GM12878 (cell line): ENCODE data around the gene ARVCF. TPM values are rescaled to one million over a fixed set of nuclear protein-coding genes. Genes with fewer than 3 reads are reported as not detected.

Source experiments
- ATAC-seq: fragments of 200-7000 bp; cut with Tn5 transposase; 3 replicates; pipeline ENCODE4 v1.9.1; 2020; ENCODE audit warnings: mild to moderate bottlenecking, moderate library complexity
- BruUV-seq: library from RNA; stranded (reverse); fragments of 400-500 nt; replicated peaks from 2 replicates; lab custom pipeline; 2021; lab: Mats Ljungman, UMichigan
- CTCF ChIA-PET: fragments of 300-600 bp; sonication (Branson Sonifier 250); formaldehyde crosslinking; extraction: SDS; loops from one replicate; lab custom pipeline; 2021; ENCODE audit warnings: inconsistent platforms; lab: Yijun Ruan, JAX
- POLR2A ChIA-PET: fragments of 350-600 bp; formaldehyde crosslinking; extraction: SDS; loops from one replicate; lab custom pipeline; 2021; ENCODE audit warnings: inconsistent platforms; lab: Charles Lee
- RAD21 ChIA-PET: fragments of 300-600 bp; sonication (Branson Sonifier 250); formaldehyde crosslinking; loops from one replicate; lab custom pipeline; 2023; ENCODE audit warnings: antibody characterized with exemption; ENCODE audit not compliant: unreplicated experiment; lab: Charles Lee
- SMC1A ChIA-PET: fragments of 300-600 bp; sonication (Branson Sonifier 250); formaldehyde crosslinking; loops from one replicate; lab custom pipeline; 2023; ENCODE audit not compliant: unreplicated experiment, uncharacterized antibody; lab: Charles Lee
- DNase-seq: peaks from one replicate; pipeline ENCODE4 v3.0.0-alpha.2; 2011; ENCODE audit warnings: low read depth, low spot score
- FAIRE-seq: peaks from 3 replicates; lab custom pipeline; 2011; peaks lifted over from hg19 to GRCh38; lab: Jason Lieb, UNC
- H2AFZ ChIP-seq: 2 replicates; pipeline ENCODE4 v1.6.0; 2011; ENCODE audit warnings: low read depth, low read length, control low read depth; ENCODE audit not compliant: control insufficient read depth
- H3K27ac ChIP-seq: 2 replicates; pipeline ENCODE4 v1.5.1; 2011; ENCODE audit warnings: control low read depth; ENCODE audit not compliant: control insufficient read depth, insufficient read depth
- H3K27me3 ChIP-seq, 2 experiments: replicated peaks in 1 of 2; 2 replicates each; pipeline versions ENCODE4 v1.6.0 to v1.6.1; 2011; ENCODE audit warnings: low read length in 1 of 2; ENCODE audit not compliant: control insufficient read depth in 2 of 2, insufficient read depth in 2 of 2
- H3K36me3 ChIP-seq, 2 experiments: 2 replicates each; pipeline ENCODE4 v1.5.1; 2011; ENCODE audit warnings: low read length in 1 of 2; ENCODE audit not compliant: control insufficient read depth in 2 of 2, insufficient read depth in 2 of 2
- H3K4me1 ChIP-seq: 2 replicates; pipeline ENCODE4 v1.6.1; 2011; ENCODE audit warnings: mild to moderate bottlenecking, low read length, moderate library complexity, mixed read lengths; ENCODE audit not compliant: control insufficient read depth, insufficient read depth
- H3K4me2 ChIP-seq: 2 replicates; pipeline ENCODE4 v1.6.0; 2011; ENCODE audit warnings: control low read depth; ENCODE audit not compliant: control insufficient read depth, insufficient read depth
- H3K4me3 ChIP-seq: fragments of 200-600 bp; sonication (generic); 2 replicates; pipeline ENCODE4 v1.5.1; 2016
- H3K79me2 ChIP-seq: 2 replicates; pipeline ENCODE4 v1.6.0; 2011; ENCODE audit warnings: low read length; ENCODE audit not compliant: control insufficient read depth, insufficient read depth
- H3K9ac ChIP-seq: 2 replicates; pipeline ENCODE4 v1.8.0; 2011; ENCODE audit warnings: low read length, control low read depth, mixed read lengths; ENCODE audit not compliant: control insufficient read depth, insufficient read depth
- H3K9me3 ChIP-seq: replicated peaks from 3 replicates; pipeline ENCODE4 v1.5.1; 2011; ENCODE audit warnings: mild to moderate bottlenecking, low read length; ENCODE audit not compliant: control insufficient read depth, insufficient read depth
- H4K20me1 ChIP-seq: 2 replicates; pipeline ENCODE4 v1.6.0; 2011; ENCODE audit not compliant: control insufficient read depth, insufficient read depth
- CBFB ChIP-seq: IDR thresholded peaks from 2 replicates; pipeline ENCODE4 v1.6.1; 2016; ENCODE audit warnings: antibody characterized with exemption, low read depth
- CBX3 ChIP-seq: fragments of 200-600 bp; sonication (generic); IDR thresholded peaks from 2 replicates; pipeline ENCODE4 v1.6.1; 2016; ENCODE audit warnings: low read depth, borderline replicate concordance
- CHD4 ChIP-seq: fragments of 200-600 bp; sonication (generic); IDR thresholded peaks from 2 replicates; pipeline ENCODE4 v1.6.1; 2016; ENCODE audit warnings: mild to moderate bottlenecking
- ETV6 ChIP-seq, 2 experiments: fragments of 450-650 bp in 1 of 2; IDR thresholded peaks in 1 of 2; conservative IDR thresholded peaks in 1 of 2; 2 replicates each; pipeline ENCODE4 v1.6.1; 2014; ENCODE audit warnings: antibody characterized with exemption in 1 of 2, borderline replicate concordance in 1 of 2, low read depth in 1 of 2, mild to moderate bottlenecking in 1 of 2, moderate library complexity in 1 of 2
- IKZF1 ChIP-seq: fragments of 450-650 bp; conservative IDR thresholded peaks from 2 replicates; pipeline ENCODE4 v1.6.1; 2017; ENCODE audit warnings: antibody characterized with exemption, mild to moderate bottlenecking
- LARP7 ChIP-seq: fragments of 450-650 bp; IDR thresholded peaks from 2 replicates; pipeline ENCODE4 v1.6.1; 2017; ENCODE audit warnings: mild to moderate bottlenecking
- NR2F1 ChIP-seq: fragments of 450-650 bp; conservative IDR thresholded peaks from 2 replicates; pipeline ENCODE4 v1.6.1; 2017; ENCODE audit warnings: mild to moderate bottlenecking
- PML ChIP-seq: IDR thresholded peaks from 2 replicates; pipeline ENCODE4 v1.6.1; 2012; ENCODE audit warnings: low read length, inconsistent platforms
- POLR2AphosphoS2 ChIP-seq: IDR thresholded peaks from 2 replicates; pipeline ENCODE4 v1.6.1; 2011; ENCODE audit warnings: low read depth, mild to moderate bottlenecking, low read length, improper control_type of control experiment, moderate library complexity
- RB1 ChIP-seq: fragments of 450-650 bp; formaldehyde crosslinking; IDR thresholded peaks from 2 replicates; pipeline ENCODE4 v1.6.1; 2017; ENCODE audit warnings: mild to moderate bottlenecking, borderline replicate concordance
- RFX5 ChIP-seq: IDR thresholded peaks from 2 replicates; pipeline ENCODE4 v1.6.1; 2011; ENCODE audit warnings: low read depth, low read length, improper control_type of control experiment
- SMAD1 ChIP-seq: fragments of 450-650 bp; IDR thresholded peaks from 2 replicates; pipeline ENCODE4 v1.6.1; 2018; ENCODE audit warnings: mild to moderate bottlenecking, low read depth; ENCODE audit not compliant: partially characterized antibody
- SUZ12 ChIP-seq: fragments of 200-600 bp; sonication (generic); IDR thresholded peaks from one replicate; pipeline ENCODE4 v1.6.1; 2018; ENCODE audit warnings: antibody characterized with exemption, mild to moderate bottlenecking; ENCODE audit not compliant: unreplicated experiment
- TBL1XR1 ChIP-seq: IDR thresholded peaks from 2 replicates; pipeline ENCODE4 v1.6.1; 2012; ENCODE audit warnings: low read depth, low read length, improper control_type of control experiment
- ZZZ3 ChIP-seq: IDR thresholded peaks from 2 replicates; pipeline ENCODE4 v1.6.1; 2011; ENCODE audit warnings: low read depth; ENCODE audit not compliant: control insufficient read depth, insufficient read length
- WGBS: methylation state at CpG from one replicate; pipeline ENCODE4 v1.1.6; 2016; ENCODE audit warnings: low lambda C conversion rate; ENCODE audit not compliant: insufficient replicate concordance, insufficient coverage; ENCODE audit errors: missing lambda C conversion rate; 5-methylcytosine and 5-hydroxymethylcytosine counted together
- in situ Hi-C: fragments of 300-500 bp; cut with MboI; formaldehyde crosslinking; loops from 9 replicates; pipeline ENCODE4 v1.14.3; 2018; ENCODE audit warnings: mixed read lengths
- intact Hi-C: fragments of 100-400 bp; cut with micrococcal nuclease; formaldehyde crosslinking; loops from one replicate; pipeline ENCODE4 v1.14.2; 2022; ENCODE audit not compliant: unreplicated experiment
- polyA plus RNA-seq, 11 experiments: library from polyadenylated mRNA; depleted of rRNA in 4 of 11; unstranded in 6 of 11; stranded (reverse) in 5 of 11; fragments of >200 nt; fragmentation: Nextera tagmentation in 4 of 11; fragmentation: Illumina TruSeq in 1 of 11; extraction: Ambion mirVana in 4 of 11; extraction: Trizol in 1 of 11; gene quantifications; 1 replicate in 1 of 11; 2 replicates in 10 of 11; pipeline versions ENCODE4 v1.2.1 to v1.2.3, GENCODE V29; 2011 to 2016; ENCODE audit warnings: inconsistent platforms in 2 of 11, missing spikeins in 2 of 11, low read depth in 1 of 11
- total RNA-seq, 4 experiments: library from RNA; depleted of rRNA in 3 of 4; stranded (reverse); fragments of >200 nt in 3 of 4; fragmentation: Illumina TruSeq in 1 of 4; extraction: Trizol in 1 of 4; gene quantifications; 2 replicates each; pipeline versions ENCODE4 v1.2.1 to v1.2.3, GENCODE V29; 2013 to 2021
- TF ChIP-seq, protein P1 (sequence below): IDR thresholded peaks from 2 replicates; pipeline ENCODE4 v1.6.1; 2011; ENCODE audit warnings: borderline replicate concordance, low read depth, mild to moderate bottlenecking, moderate library complexity, mixed read lengths, low read length; ENCODE audit not compliant: insufficient read depth; ENCODE audit errors: extremely low read length
- TF ChIP-seq, protein P2 (sequence below): fragments of 450-650 bp; formaldehyde crosslinking; IDR thresholded peaks from 2 replicates; pipeline ENCODE4 v1.4.0; 2022; ENCODE audit warnings: mild to moderate bottlenecking, moderate library complexity
- TF ChIP-seq, protein P3 (sequence below): IDR thresholded peaks from 2 replicates; pipeline ENCODE4 v1.6.1; 2012; ENCODE audit warnings: low read depth, low read length, improper control_type of control experiment

The ARVCF gene
- total and polyA plus RNA-seq, 10 of the 15 experiments (the other 5 are each of a cell fraction or from before 2014, with no cell fraction given) = 0.13 to 1.9 (median 1.0) TPM; not detected in 2

DNA sequence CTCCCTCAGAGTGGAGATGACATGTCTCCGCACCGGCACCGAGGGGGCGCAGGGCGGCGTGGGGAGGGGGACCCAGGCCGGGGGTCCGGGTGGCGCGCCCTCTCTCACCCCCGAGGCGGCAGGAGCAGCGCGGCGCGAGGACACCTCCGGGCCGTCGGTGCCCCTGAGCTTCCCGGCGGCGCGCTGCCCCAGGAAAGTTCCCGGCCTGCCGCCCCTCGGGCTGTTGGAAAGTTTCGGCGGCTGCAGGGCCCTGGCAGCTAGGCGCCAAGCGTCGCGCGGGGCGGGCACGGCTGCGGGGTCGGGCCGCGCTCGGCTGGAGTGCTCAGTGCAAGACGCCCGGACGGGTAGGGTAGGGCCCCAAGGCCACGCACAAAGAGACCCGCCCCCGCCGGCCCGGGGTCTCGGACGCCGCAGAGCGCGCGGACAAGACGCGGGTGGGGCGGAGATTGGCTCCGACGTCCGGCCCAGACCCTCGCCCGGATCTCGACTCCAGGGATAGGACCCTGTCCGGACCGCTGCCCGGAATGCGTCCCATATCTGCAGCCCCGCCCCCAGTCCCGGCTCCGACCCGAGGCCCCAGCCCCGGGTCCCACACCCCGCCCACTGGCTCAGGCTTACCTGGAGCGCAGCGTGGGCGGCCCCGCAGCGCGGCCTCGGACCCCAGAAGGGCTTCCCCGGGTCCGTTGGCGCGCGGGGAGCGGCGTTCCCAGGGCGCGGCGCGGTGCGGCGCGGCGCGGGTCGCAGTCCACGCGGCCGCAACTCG, 471 bp downstream of the ARVCF start:
- ChIA-PET CTCF (interaction anchor here (1.4 kb wide), 1 partner anchor 46 kb away, joined by 3 read pairs; no protein-coding TSS in a partner anchor), SMC1A (no interaction called here), RAD21 (no interaction called here), POLR2A (interaction anchor here (1.3 kb wide), 1 partner anchor 102 kb away, joined by 4 read pairs; the partner anchor contains the start of gene TRMT2A)
- no peaks in the 10 kb centered on the region for H3K36me3 ChIP-seq
- ATAC-seq (no peak), FAIRE-seq (no peak), DNase-seq (no peak)
- no peak overlapping the region for H3K27ac ChIP-seq
- no peaks in the 10 kb centered on the region; the same call in 1 of the 2 replicates for H3K4me1 ChIP-seq
- H3K79me2 ChIP-seq = peaks cover 2% of the 10 kb centered on the region
- no peaks in the 10 kb centered on the region for H3K9me3 ChIP-seq
- H4K20me1 ChIP-seq = no peaks in the 10 kb centered on the region
- intact Hi-C loops (no loop called here), in situ Hi-C loops (no loop called here)
- H3K4me3 ChIP-seq = peak overlapping the region; percentile 62; the same call in 1 of the 2 replicates
- BruUV-seq = no TSS peak
- H3K4me2 ChIP-seq = peak overlapping the region; percentile 95; the same call in 1 of the 2 replicates
- H2AFZ ChIP-seq = peak overlapping the region; percentile 16
- 6% methylated on average over 63 of the region's 101 CpGs for WGBS
- peaks cover 8 to 12% of the 10 kb centered on the region in 2 experiments; a peak in 3 of 4 replicates for H3K27me3 ChIP-seq
- H3K9ac ChIP-seq = no peak overlapping the region
- TF ChIP-seq RFX5 = no peak
- no peak for TF ChIP-seq ETV6 (conservative IDR thresholded peaks at IDR 0.05 in 1 of 2, IDR thresholded peaks at IDR 0.05 in 1 of 2; ENCODE audit: borderline replicate concordance in 1 of 2, low read depth in 1 of 2)
- no peak for TF ChIP-seq SMAD1
- TF ChIP-seq NR2F1 = 0 out of 2 replicates have a peak, but pooled peaks have one; percentile 27
- TF ChIP-seq, protein P1, sequence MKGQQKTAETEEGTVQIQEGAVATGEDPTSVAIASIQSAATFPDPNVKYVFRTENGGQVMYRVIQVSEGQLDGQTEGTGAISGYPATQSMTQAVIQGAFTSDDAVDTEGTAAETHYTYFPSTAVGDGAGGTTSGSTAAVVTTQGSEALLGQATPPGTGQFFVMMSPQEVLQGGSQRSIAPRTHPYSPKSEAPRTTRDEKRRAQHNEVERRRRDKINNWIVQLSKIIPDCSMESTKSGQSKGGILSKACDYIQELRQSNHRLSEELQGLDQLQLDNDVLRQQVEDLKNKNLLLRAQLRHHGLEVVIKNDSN = no peak
- TF ChIP-seq, protein P2, sequence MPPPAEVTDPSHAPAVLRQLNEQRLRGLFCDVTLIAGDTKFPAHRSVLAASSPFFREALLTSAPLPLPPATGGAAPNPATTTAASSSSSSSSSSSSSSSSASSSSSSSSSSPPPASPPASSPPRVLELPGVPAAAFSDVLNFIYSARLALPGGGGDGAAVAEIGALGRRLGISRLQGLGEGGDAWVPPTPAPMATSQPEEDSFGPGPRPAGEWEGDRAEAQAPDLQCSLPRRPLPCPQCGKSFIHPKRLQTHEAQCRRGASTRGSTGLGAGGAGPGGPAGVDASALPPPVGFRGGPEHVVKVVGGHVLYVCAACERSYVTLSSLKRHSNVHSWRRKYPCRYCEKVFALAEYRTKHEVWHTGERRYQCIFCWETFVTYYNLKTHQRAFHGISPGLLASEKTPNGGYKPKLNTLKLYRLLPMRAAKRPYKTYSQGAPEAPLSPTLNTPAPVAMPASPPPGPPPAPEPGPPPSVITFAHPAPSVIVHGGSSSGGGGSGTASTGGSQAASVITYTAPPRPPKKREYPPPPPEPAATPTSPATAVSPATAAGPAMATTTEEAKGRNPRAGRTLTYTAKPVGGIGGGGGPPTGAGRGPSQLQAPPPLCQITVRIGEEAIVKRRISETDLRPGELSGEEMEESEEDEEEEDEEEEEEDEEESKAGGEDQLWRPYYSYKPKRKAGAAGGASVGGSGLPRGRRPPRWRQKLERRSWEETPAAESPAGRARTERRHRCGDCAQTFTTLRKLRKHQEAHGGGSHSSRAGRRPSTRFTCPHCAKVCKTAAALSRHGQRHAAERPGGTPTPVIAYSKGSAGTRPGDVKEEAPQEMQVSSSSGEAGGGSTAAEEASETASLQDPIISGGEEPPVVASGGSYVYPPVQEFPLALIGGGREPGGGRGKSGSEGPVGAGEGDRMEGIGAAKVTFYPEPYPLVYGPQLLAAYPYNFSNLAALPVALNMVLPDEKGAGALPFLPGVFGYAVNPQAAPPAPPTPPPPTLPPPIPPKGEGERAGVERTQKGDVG = no peak
- no peak for TF ChIP-seq LARP7
- 0 out of 2 replicates have a peak, but pooled peaks have one; percentile 30 for TF ChIP-seq IKZF1
- no peak for TF ChIP-seq ZZZ3
- no peak for TF ChIP-seq CBFB
- TF ChIP-seq, protein P3, sequence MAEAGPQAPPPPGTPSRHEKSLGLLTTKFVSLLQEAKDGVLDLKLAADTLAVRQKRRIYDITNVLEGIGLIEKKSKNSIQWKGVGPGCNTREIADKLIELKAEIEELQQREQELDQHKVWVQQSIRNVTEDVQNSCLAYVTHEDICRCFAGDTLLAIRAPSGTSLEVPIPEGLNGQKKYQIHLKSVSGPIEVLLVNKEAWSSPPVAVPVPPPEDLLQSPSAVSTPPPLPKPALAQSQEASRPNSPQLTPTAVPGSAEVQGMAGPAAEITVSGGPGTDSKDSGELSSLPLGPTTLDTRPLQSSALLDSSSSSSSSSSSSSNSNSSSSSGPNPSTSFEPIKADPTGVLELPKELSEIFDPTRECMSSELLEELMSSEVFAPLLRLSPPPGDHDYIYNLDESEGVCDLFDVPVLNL = no peak
- no peak for TF ChIP-seq RB1
- no peak for TF ChIP-seq PML
- TF ChIP-seq CHD4 = no peak
- TF ChIP-seq POLR2AphosphoS2 = no peak
- TF ChIP-seq SUZ12 = peak; percentile 68
- TF ChIP-seq CBX3 = no peak
- no peak for TF ChIP-seq TBL1XR1
